ENCODE measurements around the gene TTLL5.

GRCh38 chr14:75946785-75947184 lies 285.7 kb downstream of the TTLL5 start:
- TF ChIP-seq CTCF (IDR thresholded peaks at IDR 0.05) (no peak), TEAD4 (IDR thresholded peaks at IDR 0.05; ENCODE audit: borderline replicate concordance, insufficient read depth) (no peak), EZH2phosphoT487 (IDR thresholded peaks at IDR 0.05; ENCODE audit: borderline replicate concordance, low read depth) (no peak), TAF1 (IDR thresholded peaks at IDR 0.05; ENCODE audit: borderline replicate concordance, low read depth, low read length) (no peak), SIN3A (IDR thresholded peaks at IDR 0.05; ENCODE audit: borderline replicate concordance, low read depth, low read length) (no peak), POLR2AphosphoS5 (IDR thresholded peaks at IDR 0.05; ENCODE audit: low read depth, low read length) (no peak), FOXM1 (IDR thresholded peaks at IDR 0.05; ENCODE audit: low read depth) (no peak)

All from SK-N-SH (cell line).